ENCODE measurements around the gene TCP11L1. TPM values are rescaled to one million over a fixed set of nuclear protein-coding genes. Genes with fewer than 3 reads are reported as not detected.

TCP11L1 gene
- total and polyA plus RNA-seq, 2 of the 8 experiments (the other 6 are each of a cell fraction or from before 2014, with no cell fraction given), result 10.9 to 23.1 TPM

GRCh38 chr11:33052231-33052630 is 12.9 kb downstream of the TCP11L1 start:
- Histone ChIP-seq H2AFZ (ENCODE audit: low read length) (no peak overlapping the region), H3K4me1 (replicated peaks in 1 of 4; ENCODE audit: control insufficient read depth in 3 of 4, insufficient read depth in 4 of 4, low read length in 3 of 4) (no peaks in the 10 kb centered on the region), H3K23me2 (ENCODE audit: low read depth, low read length) (no peaks in the 10 kb centered on the region), H4K5ac (ENCODE audit: insufficient read length, low read depth, low read length) (no peak overlapping the region), H3K36me3 (ENCODE audit: control insufficient read depth in 2 of 4, insufficient read depth in 4 of 4, low read length in 3 of 4) (peaks cover 0 to 7% (median 3%) of the 10 kb centered on the region in 4 experiments; a peak in 4 of 8 replicates), H3K27me3 (replicated peaks in 1 of 4; ENCODE audit: control insufficient read depth in 3 of 4, extremely low read depth in 1 of 4, insufficient read depth in 3 of 4, low read length in 3 of 4) (no peaks in the 10 kb centered on the region), H2BK20ac (ENCODE audit: low read length) (no peak overlapping the region), H3K79me2 (ENCODE audit: control insufficient read depth in 1 of 2, insufficient read depth in 2 of 2, low read length in 2 of 2) (no peaks in the 10 kb centered on the region), H3K79me1 (ENCODE audit: low read depth, low read length) (no peaks in the 10 kb centered on the region), H3K56ac (replicated peaks; ENCODE audit: insufficient read length, low read depth, low read length) (no peak overlapping the region), H4K20me1 (replicated peaks in 1 of 2; ENCODE audit: control insufficient read depth in 1 of 2, insufficient read depth in 2 of 2, low read length in 2 of 2) (no peaks in the 10 kb centered on the region), H2BK120ac (replicated peaks; ENCODE audit: low read depth, low read length) (no peak overlapping the region), H3K23ac (ENCODE audit: insufficient read length) (no peak overlapping the region), H2AK5ac (ENCODE audit: low read depth, low read length) (no peak overlapping the region), H2BK15ac (ENCODE audit: low read length) (no peak overlapping the region), H3K14ac (ENCODE audit: insufficient read length) (no peak overlapping the region), H3K18ac (ENCODE audit: extremely low read depth, low read length) (no peak overlapping the region), H4K8ac (ENCODE audit: extremely low read depth, insufficient read depth, low read length) (no peak overlapping the region), H3K27ac (ENCODE audit: low read depth, low read length) (no peak overlapping the region), H3K9me3 (ENCODE audit: insufficient read depth in 2 of 2, low read depth in 1 of 2, low read length in 1 of 2) (no peaks in the 10 kb centered on the region), H3K4ac (replicated peaks; ENCODE audit: insufficient read length, low read depth, low read length) (no peak overlapping the region), H2BK5ac (ENCODE audit: low read depth, low read length) (no peak overlapping the region), H3K9ac (replicated peaks in 1 of 4; ENCODE audit: extremely low read depth in 1 of 4, low read depth in 3 of 4, low read length in 3 of 4) (no peak overlapping the region), H3K4me3 (ENCODE audit: extremely low read depth in 1 of 4, insufficient read depth in 2 of 4, low read depth in 3 of 4, low read length in 4 of 4) (no peak overlapping the region), H3K4me2 (ENCODE audit: insufficient read depth in 1 of 2, low read depth in 2 of 2, low read length in 2 of 2) (no peak overlapping the region), H2BK12ac (ENCODE audit: low read depth, low read length) (no peak overlapping the region), H4K91ac (replicated peaks; ENCODE audit: insufficient read length, low read length) (no peak overlapping the region)
- TF ChIP-seq CREB1 (IDR thresholded peaks at IDR 0.05), result no peak
- TF ChIP-seq PHF8 (conservative IDR thresholded peaks at IDR 0.05; ENCODE audit: low read depth, low read length), result no peak
- no peak for TF ChIP-seq EP300 (IDR thresholded peaks at IDR 0.05; ENCODE audit: borderline replicate concordance in 1 of 2, low read depth in 2 of 2, low read length in 2 of 2)
- TF ChIP-seq SRF (IDR thresholded peaks at IDR 0.05; ENCODE audit: low read depth, low read length), result no peak
- no peak for TF ChIP-seq CHD2 (IDR thresholded peaks at IDR 0.05; ENCODE audit: low read length)
- TF ChIP-seq SAP30 (IDR thresholded peaks at IDR 0.05; ENCODE audit: insufficient read depth, insufficient replicate concordance, low read length), result no peak
- no peak for TF ChIP-seq E2F6 (IDR thresholded peaks at IDR 0.05)
- no peak for TF ChIP-seq POLR2A (IDR thresholded peaks at IDR 0.05; ENCODE audit: control extremely low read depth in 1 of 2, low read depth in 2 of 2, low read length in 2 of 2)
- no peak for TF ChIP-seq TEAD4 (IDR thresholded peaks at IDR 0.05; ENCODE audit: low read depth, low read length)
- TF ChIP-seq POU5F1 (IDR thresholded peaks at IDR 0.05; ENCODE audit: low read depth, low read length), result no peak
- DNase-seq (ENCODE audit: low read depth in 1 of 2, low spot score in 2 of 2), result no peak
- no peak for FAIRE-seq
- WGBS, 2 experiments (ENCODE audit: extremely low coverage in 1 of 2, insufficient coverage in 1 of 2, insufficient read length in 1 of 2, insufficient replicate concordance in 2 of 2, low coverage in 1 of 2, low lambda C conversion rate in 2 of 2, missing lambda C conversion rate in 1 of 2), result 83% methylated on average over 1 of the region's 2 CpGs; no CpG with 5 or more reads in 1 of the 2 experiments
- ChIA-PET POLR2A (ENCODE audit: partially characterized antibody) (interaction anchor here (0.7 to 3.7 kb wide), 4 partner anchors 8 to 14 kb away, joined by 3 to 20 read pairs (median 6); partner anchors contain the start of gene TCP11L1), CTCF (ENCODE audit: partially characterized antibody) (interaction anchor here (0.6 to 1.6 kb wide), 5 partner anchors 9 to 121 kb away, joined by 3 to 9 read pairs (median 3); partner anchors contain the start of gene CSTF3)
